ENCODE measurements around the gene F2.
"Not testable (repeated sequence)": the region's sequence is repeated elsewhere in the genome, so short reads cannot be mapped to it uniquely, and the experiment has no call there.

The F2 gene

DNA sequence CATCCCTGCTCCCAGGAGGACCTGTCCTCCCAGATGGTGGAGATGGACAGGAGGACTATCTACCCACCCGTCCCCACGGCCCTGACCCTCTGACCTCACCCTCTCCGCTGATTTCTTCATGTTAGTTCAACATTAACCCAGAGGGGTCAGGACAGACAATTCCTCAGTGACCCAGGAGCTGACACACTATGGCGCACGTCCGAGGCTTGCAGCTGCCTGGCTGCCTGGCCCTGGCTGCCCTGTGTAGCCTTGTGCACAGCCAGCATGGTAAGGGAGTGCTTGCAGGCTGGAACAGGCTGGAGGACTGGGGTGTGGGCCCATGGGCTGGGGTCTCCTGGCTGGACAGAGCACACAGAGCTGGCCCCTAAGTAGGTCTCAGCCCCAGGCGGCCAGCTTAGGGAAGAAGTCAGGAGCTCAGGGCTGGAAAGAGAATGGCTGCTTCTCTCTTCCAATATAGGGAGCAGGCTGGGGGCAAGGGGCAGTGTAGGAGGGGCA is at the start of gene F2:
F2 (plus strand) TSS at position 166 of the 495 bp plus-strand sequence; CDS start at position 189, 23 bp downstream.
- DNase-seq (ENCODE audit: low spot score): peak; percentile 72

DNA sequence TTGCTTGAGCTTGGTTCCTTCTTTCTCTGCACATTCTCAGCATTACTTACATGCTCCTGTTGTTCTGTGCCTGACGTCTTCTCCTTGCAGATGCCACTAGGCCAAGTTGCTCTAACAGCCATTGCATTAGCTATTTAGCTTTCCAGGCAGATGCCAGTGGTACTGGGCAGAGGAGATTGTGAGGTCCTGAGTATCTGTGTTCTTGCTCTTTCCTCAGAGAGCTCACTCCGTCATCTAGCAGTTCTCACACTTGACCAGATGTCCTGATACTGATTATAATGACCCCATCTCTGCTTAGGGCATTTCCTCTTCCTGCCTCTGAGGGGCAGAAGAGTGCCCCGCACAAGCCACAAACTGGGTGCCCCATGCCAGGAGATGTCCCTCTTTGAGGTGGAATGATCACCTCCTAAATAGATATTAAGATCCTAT is 49.3 kb upstream of the F2 start:
- DNase-seq (ENCODE audit: low spot score): no peak

DNA sequence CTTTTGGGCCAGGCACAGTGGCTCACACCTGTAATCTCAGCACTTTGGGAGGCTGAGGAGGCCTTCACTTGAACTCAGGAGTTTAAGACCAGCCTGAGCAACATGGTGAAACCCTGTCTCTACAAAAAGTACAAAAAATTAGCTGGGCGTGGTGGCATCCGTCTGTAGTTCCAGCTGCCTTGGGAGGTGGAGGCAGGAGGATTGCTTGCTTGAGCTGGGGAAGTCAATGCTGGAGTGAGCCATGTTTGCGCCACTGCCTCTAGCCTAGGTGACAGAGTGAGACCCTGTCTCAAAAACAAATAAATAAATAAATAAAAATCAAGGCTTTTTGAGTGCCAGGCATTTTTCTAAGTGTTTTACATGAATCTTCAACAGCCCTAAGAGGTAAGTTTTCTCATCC is 48.5 kb upstream of the F2 start:
- not testable (repeated sequence) for DNase-seq (ENCODE audit: low spot score)

DNA sequence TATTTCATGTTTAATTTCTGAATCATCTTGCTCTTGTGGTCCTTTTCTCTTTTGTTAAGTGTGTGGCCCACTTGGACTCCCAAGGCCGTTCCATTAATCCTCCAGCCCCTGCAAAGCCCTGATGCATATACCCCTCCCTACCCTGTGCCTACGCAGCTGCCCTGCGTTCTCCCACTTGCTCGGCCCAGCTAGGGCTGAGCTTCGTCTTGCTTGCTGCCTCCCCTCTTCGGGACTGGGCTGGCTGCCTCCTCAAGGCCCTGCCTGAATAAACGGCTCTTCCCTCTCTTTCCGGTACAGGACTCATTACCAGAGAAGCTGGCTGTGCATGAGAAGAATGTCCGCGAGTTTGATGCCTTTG is 47.1 kb upstream of the F2 start:
- DNase-seq (ENCODE audit: low spot score): no peak

DNA sequence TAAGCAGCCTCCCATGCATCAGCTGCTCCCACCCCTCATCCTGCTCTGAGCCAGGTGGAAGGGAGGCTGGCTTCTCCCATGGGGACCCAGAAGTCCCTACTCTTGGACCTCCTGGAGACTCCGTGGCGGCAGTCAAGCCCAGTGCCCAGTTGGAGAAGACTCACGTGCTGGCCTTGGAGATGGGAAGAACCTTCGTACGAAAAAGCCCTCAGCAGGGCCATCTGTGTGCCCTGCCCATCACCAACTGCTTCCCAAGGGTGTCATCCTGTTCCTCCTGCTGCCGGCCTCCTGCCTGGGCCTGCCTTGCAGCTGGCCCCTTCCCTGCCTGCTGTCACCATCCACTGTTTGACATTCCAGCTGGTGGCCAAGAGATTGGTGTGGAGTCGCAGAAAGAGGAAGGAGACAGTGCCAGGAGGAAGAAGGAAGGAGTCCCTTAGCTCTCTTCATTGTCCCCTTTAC is 46.6 kb upstream of the F2 start:
- DNase-seq (ENCODE audit: low spot score): no peak

DNA sequence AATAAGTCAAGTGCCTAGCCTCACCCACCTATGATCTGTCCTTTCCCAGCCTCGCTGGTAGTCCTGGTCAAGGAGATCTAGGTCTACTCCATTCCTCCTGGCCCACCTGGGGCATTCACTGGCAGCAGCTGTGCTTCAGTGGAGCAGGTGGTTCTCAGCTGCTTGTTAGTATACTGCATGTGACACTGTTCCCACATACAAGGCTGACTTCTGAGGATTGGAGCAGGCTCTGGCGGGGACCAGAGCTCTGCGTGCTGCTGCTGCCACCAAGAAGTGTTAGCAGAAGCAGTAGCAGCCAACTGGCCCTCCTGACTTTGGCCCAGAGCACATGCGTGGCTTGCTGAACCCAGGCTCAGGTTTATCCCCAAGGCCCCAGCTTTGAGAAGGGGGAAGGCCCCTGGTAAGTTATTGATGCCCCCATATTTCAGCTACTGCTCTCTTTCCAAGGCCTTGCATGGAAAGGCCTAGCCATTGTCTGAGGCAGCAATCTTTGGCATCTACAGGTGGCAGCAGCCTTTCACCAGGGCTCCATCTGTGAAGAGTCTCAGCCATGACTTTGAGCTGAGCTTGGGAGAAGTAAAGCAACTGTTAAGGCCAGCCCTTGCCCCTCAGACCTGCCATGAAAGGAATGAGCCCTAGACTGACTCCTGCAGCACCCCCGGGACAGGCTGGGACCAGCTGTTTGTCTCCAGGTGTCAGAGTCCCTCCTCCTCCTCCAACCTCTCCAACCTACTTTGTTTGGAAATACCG is 45.1 kb upstream of the F2 start:
- DNase-seq (ENCODE audit: low spot score): no peak

DNA sequence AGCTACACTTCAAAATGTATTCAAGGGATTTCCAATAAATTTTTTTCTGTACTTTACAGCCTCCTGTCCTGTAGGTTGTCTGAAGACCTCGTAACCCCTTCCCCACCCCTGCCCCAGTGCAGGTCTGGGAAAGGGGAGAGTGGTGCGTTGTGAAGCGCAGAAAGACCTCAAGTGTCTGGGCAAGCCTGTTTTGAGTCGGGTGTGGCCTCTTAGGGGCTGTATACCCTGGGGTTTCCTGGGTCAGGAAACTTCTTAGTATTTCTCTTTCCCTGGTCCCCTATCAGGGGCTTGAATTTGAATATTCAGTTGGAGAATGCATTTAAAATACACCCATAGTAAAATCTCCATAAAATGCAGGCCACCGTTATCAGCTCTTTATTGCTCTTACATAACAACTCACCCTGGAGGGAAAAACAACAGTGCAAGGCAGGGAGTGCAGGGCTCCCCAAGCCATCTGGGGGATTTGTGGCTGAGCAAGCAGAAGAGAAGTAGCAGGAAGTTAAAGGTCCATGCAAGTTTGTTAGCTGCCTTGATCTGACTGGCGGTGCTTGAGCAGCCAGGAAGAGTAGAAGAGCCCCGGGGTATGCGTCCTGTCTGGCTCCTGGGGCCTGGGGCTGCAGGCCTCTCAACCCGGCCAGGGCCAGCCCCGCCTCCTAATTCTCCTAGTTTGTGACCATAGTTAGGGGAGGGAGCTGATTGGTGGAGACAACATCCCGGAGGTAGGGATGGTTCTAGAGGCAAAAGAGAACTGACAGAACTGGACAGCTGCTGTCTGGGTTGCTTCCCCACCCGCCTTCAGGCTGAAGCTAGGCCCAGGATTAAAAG is 44.3 kb upstream of the F2 start:
- DNase-seq (ENCODE audit: low spot score): no peak

DNA sequence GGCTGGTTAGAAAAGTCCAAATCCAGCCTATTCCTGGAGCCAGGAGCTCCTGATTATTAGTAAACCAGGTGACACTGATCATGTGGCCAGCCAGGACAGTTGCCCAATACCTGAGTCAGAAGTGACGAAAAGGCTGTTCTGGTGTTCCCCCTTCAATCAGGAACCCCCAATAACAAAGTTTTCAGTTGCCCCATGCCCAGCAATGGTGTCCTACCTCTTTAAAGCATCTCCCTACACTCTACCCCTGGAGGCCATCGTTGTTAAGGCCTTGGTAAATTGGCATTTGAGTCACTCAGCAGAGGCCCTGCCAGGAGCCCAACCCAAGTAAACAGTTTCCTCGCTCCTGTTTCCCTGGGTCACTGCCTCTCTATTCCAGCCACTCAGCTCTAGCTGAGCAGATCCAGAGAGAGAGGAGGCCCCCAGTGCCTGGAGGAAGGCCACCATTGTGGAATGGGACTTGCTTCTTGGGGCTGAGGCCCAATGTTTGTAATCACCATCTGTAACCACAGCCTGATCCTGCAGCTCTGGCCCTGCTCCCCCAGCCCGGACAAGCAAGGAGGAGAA is 43.6 kb upstream of the F2 start:
- DNase-seq (ENCODE audit: low spot score): no peak

DNA sequence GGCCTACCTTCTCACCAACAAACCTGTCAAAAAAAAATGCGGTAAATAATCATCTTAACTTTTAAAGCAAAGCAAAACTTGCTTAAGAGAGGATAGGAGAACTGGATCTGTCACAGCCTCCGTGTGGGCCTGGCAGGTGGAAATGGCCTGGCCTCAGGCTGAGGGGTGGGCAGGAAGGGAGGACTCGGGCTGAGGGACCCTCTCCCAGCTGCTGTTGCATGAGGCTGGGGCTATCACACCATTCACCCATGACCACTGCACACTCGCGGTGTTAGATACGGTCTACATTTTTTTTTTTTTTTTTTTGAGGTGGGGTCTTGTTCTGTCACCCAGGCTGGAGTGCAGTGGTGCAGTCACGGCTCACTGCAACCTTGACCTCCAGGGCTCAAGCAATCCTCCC is 43.1 kb upstream of the F2 start:
- no peak for DNase-seq (ENCODE audit: low spot score)

DNA sequence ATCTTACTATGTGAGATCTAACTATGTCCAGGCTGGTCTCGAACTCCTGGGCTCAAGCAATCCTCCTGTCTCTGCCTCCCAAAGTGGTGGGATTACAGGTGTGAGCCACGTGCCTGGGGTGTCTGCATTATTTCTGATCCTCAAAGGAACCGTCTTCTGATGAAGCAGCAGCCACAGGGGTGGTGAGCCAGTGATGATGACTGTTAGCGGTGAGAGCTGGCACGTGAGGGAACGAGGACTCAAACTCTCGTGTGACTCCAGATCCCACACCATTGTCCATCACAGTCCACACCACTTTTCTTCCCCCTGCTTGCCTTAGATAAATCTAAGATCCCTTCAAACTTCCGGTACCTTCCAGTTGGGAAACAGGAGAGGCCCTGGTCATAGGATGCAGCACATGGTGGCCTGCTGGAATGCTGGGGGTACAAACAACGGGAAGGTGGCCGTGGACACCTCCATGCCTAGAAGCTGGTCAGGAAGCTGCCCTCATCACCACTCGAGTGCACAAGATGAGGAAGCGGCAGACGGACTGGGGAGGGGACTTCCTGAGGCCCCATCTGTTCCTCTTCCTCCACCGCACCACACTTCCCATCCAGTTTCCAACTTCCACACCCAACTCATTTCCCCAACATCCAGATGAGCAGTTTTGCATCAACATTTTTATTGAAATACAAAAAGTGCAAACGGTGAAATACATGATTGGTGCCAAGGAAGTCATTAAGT is 42.4 kb upstream of the F2 start:
- DNase-seq (ENCODE audit: low spot score): no peak

DNA sequence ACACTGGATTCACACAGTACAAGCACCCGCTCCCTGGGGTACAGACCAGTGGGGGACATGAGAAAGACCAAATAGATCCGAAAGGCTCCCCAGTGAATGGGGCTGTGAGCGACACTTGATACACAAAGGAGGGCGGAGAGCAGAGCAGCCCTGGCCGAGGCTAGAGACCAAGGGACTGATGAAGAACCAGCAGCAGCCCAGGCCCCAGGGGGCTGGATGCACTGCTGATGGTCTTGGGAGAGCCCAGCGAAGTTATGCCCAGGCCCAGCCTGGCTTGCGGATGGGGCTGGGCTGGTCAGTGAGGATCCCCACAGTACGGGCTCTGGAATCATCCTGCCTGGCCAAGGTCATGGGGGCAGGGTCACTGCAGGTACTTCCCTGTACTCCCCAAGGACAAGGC is 41.8 kb upstream of the F2 start:
- DNase-seq (ENCODE audit: low spot score): no peak

DNA sequence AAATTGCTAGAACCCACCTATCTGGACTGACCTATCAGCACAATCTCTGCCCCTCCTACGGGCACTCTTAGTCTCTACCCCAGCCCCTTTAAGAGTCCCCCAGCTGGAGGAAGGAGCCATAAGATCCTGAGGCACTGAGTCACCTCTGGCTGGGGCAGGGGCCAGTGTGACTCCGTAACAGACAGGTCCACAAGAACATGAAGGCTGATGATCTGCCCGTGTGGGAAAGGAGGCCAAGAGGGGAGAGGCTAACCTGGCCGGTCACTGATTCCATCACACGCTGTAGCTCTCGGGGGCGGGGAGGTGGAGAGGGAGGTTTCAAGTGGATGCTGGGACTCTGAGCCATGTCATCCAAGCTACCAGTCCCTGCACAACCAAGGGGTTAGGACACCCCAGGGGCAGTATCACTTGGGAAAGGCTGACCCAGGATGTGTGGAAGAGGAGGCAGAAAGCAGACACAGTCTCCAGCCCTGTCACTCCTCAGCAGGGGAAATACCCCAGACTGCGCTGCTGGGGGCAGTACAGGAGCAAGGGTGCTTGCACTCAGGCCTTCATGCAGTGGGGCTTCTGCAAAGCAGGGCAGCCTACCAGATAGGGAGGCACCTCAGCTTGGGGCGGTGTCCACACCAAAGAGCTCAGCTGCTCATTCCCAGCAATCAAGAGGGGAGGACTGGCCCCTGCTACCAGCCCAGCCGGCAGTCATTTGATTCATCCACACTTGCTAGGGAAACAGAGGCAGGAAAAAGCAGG is 40.8 kb upstream of the F2 start:
- no peak for DNase-seq (ENCODE audit: low spot score)

DNA sequence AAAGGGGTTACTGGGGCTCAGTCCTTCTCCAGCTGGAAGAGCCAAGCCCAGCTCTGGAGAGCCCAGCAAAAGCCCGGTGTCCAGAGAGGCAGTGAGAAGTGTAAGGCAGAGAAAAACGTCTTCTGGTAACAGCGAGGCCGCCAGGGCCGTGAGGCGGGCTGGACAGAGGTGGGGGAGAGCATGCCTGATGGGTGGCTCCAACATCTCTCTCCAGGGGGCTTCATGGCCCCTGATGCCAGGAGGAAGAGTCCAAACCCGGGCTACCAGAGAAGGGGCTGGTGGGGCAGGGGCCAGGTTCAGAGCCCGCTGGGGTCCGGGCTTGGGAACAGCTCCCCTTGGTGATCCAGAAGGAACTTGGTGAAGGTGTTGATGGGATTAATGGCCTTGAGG is 40.3 kb upstream of the F2 start:
- no peak for DNase-seq (ENCODE audit: low spot score)

DNA sequence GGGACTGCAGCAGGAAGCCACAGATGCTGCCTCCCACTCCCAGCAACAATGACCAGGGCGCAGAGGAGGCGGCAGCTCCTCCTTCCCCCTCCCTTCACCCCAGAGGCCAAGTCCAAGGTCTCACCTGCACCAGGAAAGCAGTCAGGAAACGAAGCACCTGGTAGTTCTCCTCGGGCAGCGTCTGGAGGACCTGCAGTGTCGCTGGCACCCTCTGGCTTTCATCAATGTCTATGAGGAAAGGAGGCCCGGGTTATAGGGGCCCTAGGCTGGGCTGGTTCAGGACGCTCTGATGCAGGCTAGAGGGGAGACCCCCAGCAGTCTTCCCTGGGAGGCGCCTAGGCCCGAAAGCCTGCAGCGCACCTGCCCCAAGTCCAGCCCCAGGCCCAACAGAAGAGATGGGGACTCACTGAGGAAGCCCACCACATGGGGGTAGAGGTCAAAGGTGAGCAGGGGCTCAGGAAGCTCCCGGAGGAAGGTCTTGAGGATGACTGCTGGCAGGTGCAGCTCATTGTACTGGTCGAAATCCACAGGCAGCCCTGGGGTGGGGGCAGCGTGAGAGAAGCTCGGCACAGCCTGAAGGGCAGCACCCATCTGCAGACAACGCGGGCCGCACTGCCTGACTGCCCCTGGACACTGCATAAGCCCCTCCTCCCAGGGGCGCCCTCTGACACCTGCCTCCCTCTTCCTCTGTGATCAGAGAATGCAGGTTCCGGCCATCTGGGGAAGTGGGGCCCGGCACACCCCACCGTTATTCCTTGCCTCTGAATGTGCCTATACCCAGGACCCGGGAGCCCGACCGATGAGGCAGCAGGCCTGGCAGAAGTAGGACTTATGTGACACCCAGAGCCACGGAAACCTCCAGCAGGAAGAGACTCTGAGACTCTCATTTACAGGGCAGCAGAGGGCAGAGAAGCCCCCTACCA is 39.5 kb upstream of the F2 start:
- no peak for DNase-seq (ENCODE audit: low spot score)

DNA sequence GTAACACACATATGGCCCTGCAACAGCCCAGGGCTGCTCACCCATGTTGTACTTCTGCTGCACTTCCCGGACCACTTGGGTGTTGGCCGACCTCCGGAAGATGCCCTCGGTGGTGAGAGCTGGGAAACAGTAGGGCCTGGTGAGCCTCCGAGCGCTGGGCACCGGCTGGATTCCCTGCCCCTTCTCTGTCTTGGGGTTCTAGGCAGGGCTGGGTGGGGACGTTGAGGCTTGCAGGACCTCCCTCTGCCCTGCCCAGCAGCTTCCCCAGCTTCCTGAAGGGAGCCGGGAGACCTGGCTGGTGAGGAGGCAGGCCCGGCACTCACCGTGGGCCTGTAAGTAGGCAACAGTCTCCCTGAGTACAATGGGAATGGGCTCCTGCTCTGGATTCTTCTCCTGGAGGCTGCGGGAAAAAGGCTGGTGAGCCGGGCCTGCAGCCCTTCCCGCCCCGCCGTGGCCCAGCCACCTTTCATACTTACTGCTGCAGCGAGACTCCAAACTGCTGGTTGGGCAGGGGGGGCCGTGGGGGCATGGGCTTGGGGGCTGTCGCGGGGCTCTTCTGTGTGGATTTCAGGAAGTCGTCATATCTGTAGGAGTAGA is 38.8 kb upstream of the F2 start:
- no peak for DNase-seq (ENCODE audit: low spot score)

DNA sequence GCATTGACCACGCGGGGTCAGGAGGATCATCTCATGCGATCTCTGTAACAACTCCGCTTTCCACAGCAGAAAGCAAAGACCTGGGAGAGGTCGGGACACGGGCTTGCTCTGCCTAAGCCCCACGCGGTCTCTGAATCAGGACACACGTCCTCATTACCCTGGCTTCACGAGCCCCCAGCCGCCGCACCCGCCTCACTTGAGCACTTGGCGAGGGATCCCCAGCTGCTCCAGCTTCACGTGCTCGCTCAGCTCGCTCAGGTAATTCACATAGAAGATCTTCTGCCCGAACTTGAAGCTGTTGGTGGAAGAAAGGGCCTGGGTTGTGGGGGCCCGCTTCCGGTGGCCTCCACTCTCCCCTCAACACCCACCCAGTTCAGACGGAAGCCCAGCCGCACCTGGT is 38.2 kb upstream of the F2 start:
- no peak for DNase-seq (ENCODE audit: low spot score)

DNA sequence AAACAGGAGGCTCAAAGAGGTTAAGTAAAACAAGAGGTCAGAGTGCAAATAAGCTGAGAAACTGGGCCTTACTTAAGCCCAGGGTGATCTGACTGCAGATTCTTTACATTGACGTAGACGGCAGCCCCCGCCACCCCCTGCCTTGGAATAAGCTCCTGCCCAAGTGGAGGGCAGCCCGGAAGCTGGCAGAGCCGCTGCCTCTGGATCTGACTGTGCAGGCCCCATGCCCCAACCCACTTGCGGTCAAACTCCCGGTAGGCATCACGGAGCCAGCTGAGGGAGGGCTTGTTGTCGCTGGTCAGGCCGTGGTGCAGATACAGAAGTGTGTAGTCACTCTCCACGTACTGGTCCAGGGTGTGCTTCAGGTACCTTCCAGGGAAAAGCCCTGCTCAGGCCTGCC is 37.2 kb upstream of the F2 start:
- DNase-seq (ENCODE audit: low spot score): no peak

DNA sequence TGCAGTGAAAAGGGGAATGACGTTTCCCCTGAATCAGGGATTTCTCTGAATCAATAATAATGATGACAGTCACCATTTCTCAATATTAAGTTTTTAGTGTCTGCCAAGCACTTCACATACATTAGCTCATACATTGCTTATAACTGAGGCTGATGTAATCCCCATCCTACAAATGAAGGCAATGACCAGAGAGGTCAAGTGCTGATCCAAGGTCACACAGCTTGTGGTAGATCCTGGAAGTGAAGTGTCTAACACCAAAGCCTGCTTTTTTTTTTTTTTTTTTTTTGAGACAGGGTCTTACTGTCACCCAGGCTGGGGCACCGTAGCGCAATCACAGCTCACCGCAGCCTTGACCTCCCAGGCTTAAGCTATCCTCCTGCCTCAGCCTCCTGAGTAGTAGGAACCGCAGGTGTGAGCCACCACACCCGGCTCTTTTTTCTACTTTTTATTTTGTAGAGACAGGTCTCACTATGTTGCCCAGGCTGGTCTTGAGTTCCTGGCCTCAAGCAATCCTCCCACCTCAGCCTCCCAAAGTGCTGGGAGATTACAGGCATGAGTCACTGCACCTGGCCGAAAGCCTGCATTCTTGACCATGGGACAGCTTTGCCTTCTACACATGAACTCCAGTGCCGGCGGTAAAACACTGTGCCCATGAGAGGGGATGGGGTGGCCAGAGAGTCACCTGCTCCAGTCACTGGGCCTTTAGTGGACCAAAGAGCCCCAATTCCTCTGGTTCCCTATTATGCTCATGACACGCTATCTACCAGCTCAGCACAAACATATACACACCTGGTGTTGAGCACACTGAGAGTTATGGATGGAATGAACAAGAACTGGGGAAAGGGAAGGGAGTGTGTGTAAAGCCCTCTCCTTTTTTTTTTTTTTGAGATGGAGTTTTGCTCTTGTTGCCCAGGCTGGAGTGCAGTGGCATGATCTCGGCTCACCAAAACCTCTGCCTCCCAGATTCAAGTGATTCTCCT is 36.0 kb upstream of the F2 start:
- no peak for DNase-seq (ENCODE audit: low spot score)

DNA sequence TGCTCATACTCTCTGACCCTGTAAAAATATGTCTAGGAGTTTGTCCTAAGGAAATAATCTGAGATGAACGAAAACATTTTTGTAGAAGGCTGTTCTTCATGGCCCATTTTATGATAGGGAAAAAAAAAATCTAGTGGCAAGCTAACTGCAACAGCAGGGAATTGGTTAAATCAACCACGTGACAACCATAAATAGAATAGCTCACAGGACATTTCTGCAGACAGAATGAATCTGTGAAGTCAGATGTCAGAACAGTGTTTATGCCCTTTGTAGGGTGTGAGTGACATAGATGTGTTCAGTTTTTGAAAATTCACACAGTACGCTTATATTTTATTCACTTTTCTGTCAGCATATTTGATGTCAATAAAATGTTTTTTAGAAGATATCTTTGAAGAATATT is 34.6 kb upstream of the F2 start:
- DNase-seq (ENCODE audit: low spot score): no peak

All from HuH-7.5 (cell line).